Progenitor cell of endocrine pancreas (in vitro differentiated cells): Measurements from ENCODE around the gene NCEH1. TPM values are rescaled to one million over a fixed set of nuclear protein-coding genes. Genes with fewer than 3 reads are reported as not detected.

ENCODE experiments used
- DNase-seq: peaks from one replicate; pipeline ENCODE4 v3.0.0; 2021; ENCODE audit warnings: low spot score; ENCODE audit not compliant: unreplicated experiment
- H3K27ac Mint-ChIP-seq: 2 replicates; pipeline ENCODE4 v1.8.0; 2021; ENCODE audit warnings: mild to moderate bottlenecking, moderate library complexity, mixed read lengths
- H3K27me3 Mint-ChIP-seq: 2 replicates; pipeline ENCODE4 v1.8.0; 2021; ENCODE audit warnings: mixed read lengths
- H3K36me3 Mint-ChIP-seq: 2 replicates; pipeline ENCODE4 v1.8.0; 2022; ENCODE audit warnings: mixed read lengths; ENCODE audit not compliant: insufficient read depth
- H3K4me1 Mint-ChIP-seq: 2 replicates; pipeline ENCODE4 v1.8.0; 2021; ENCODE audit warnings: low read depth, mixed read lengths
- H3K4me3 Mint-ChIP-seq: 2 replicates; pipeline ENCODE4 v1.8.0; 2021; ENCODE audit warnings: low read depth, mild to moderate bottlenecking, moderate library complexity, mixed read lengths
- H3K9me3 Mint-ChIP-seq: 2 replicates; pipeline ENCODE4 v1.8.0; 2021; ENCODE audit warnings: low read depth, mixed read lengths
- total RNA-seq: library from RNA; stranded (reverse); gene quantifications from 2 replicates; pipeline ENCODE4 v1.2.1, GENCODE V29; 2021
- TF ChIP-seq, protein P1 (sequence below): fragments of 200-600 bp; sonication (generic); IDR thresholded peaks from one replicate; pipeline ENCODE4 v1.5.0; 2021; ENCODE audit warnings: antibody characterized with exemption, mild to moderate bottlenecking; ENCODE audit not compliant: unreplicated experiment

Gene NCEH1
- total RNA-seq, 1 donor from 2014 or later, result 2.5 TPM

DNA sequence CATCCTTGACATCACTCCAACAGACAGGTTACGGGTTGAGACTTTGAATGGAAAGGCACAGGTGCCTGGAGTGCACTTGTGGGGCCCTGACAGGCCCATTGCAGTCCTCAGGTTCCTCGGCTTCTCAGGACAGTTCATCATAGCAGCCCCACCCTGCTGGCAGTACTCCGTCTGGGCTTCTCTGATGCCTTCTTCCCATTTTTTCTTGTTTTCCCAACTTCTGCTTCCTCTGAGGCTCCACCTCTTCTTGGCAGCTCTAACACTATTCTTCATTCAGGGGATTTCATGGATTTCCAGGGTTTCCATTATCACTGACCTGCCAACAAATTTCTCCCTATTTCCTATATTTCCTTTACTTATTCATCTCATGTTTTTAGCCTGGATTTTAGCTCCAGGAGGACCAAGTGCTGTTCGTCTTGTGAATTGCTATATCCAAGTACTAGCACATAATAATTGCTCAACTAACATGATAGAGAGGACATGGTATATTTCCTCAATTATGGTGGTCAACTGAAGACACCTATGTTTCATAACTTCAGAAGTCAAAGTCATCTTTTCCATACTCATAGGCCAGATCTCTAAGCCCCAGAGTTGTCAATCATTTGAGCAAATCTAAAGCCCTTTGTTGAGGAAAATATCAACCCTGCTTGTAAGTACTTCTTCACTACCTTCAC, 16.2 kb downstream of the NCEH1 start:
- no peak for DNase-seq
- no peaks in the 10 kb centered on the region for H3K27me3 Mint-ChIP-seq
- TF ChIP-seq, protein P1, sequence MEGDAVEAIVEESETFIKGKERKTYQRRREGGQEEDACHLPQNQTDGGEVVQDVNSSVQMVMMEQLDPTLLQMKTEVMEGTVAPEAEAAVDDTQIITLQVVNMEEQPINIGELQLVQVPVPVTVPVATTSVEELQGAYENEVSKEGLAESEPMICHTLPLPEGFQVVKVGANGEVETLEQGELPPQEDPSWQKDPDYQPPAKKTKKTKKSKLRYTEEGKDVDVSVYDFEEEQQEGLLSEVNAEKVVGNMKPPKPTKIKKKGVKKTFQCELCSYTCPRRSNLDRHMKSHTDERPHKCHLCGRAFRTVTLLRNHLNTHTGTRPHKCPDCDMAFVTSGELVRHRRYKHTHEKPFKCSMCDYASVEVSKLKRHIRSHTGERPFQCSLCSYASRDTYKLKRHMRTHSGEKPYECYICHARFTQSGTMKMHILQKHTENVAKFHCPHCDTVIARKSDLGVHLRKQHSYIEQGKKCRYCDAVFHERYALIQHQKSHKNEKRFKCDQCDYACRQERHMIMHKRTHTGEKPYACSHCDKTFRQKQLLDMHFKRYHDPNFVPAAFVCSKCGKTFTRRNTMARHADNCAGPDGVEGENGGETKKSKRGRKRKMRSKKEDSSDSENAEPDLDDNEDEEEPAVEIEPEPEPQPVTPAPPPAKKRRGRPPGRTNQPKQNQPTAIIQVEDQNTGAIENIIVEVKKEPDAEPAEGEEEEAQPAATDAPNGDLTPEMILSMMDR, result no peak
- H3K36me3 Mint-ChIP-seq, result no peaks in the 10 kb centered on the region
- H3K9me3 Mint-ChIP-seq, result no peaks in the 10 kb centered on the region
- no peak overlapping the region for H3K27ac Mint-ChIP-seq
- H3K4me1 Mint-ChIP-seq, result peaks cover 12% of the 10 kb centered on the region
- no peak overlapping the region for H3K4me3 Mint-ChIP-seq

DNA sequence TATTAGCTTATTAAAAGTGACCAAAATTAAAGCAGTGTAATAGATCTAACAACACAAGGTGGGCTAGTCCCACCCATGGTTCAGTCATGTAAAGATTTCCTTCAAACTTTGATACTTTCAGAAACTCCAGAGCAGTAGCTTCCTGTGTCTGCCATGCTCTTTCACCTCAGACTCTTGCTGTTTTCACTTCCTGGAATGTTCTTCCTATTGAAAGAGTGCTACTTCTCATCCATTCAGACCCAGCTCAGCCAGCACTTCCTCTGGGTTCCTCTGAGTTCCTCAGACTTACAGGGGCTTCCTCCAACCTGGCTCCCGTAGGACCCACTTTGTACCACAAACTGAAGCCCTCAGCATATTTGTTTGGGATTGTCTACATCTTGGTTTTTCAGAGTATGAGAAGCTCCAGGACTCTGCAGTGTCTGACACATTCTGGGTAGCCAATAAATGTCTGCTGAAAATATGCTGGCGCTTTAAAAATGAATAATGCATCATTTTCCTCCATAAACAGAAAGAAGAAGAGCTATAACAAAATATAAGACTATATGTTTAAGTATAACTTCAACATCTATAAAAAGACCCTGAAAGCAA, 18.0 kb downstream of the NCEH1 start:
- H3K27me3 Mint-ChIP-seq, result no peaks in the 10 kb centered on the region
- no peak for DNase-seq
- no peak overlapping the region for H3K27ac Mint-ChIP-seq
- no peak overlapping the region for H3K4me3 Mint-ChIP-seq
- H3K4me1 Mint-ChIP-seq, result peaks cover 12% of the 10 kb centered on the region
- TF ChIP-seq, protein P1, result no peak
- no peaks in the 10 kb centered on the region for H3K9me3 Mint-ChIP-seq
- no peaks in the 10 kb centered on the region for H3K36me3 Mint-ChIP-seq

DNA sequence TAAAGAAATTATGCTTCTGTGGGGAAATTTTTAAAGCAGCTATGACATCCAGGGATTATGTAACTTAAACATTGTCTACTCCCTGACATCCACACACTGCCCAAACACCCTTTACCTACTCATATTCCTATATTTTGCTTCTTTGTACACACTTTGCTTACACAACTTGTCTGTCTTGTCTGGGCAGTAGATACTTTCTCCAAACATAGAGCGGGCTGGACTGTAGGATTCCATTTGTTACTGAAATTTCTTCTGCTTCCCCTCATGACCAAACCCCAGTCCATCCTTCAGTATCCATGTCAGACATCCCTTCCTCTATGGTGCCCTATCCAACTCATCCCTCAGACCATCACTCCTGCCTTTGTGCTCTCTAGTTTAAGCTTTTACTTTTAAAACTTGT, 19.9 kb downstream of the NCEH1 start:
- DNase-seq, result no peak
- no peaks in the 10 kb centered on the region for H3K27me3 Mint-ChIP-seq
- H3K4me1 Mint-ChIP-seq, result peaks cover 8% of the 10 kb centered on the region
- no peaks in the 10 kb centered on the region for H3K36me3 Mint-ChIP-seq
- TF ChIP-seq, protein P1, result no peak
- peak overlapping the region; percentile 30 for H3K27ac Mint-ChIP-seq
- no peak overlapping the region for H3K4me3 Mint-ChIP-seq
- no peaks in the 10 kb centered on the region for H3K9me3 Mint-ChIP-seq

DNA sequence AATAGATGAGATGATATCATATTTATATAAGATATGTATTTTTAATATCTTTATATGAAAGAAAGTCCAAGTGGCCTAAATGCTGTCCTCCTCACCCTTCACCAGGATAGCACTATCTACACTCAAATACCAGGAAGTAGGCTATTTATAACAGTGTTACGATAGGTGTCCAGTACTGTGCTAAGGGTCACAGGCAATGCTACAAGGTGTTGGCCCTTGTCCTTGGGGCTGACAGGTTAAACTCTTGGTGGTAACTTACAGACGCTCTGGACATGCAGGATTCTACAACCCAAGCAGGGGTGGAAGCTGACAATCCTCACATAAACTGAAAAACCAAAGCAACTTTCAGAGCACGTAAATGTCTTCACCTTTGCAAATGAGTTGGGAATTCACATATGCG, 22.3 kb downstream of the NCEH1 start:
- H3K36me3 Mint-ChIP-seq, result no peaks in the 10 kb centered on the region
- TF ChIP-seq, protein P1, result no peak
- peaks cover 8% of the 10 kb centered on the region for H3K4me1 Mint-ChIP-seq
- H3K9me3 Mint-ChIP-seq, result no peaks in the 10 kb centered on the region
- no peak overlapping the region for H3K27ac Mint-ChIP-seq
- H3K27me3 Mint-ChIP-seq, result no peaks in the 10 kb centered on the region
- no peak for DNase-seq
- no peak overlapping the region for H3K4me3 Mint-ChIP-seq

DNA sequence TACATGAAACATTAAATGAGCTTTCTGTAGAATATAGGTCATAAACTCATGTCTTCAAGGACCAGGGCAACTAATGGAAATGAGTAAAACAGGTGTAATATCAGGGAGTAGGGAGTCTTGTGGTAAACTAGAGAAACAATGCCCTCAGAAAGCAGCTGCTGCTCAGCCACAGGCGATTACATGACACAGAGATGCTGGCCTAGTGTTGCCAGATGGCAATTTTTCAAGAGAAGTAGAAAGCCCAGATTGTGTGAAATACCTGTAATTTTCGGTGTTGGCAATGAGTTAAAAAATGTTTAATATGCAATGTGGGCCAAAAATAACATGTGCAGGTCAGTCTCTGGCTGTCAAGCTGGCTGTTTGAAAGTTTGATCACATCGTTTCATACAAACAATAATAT, 23.4 kb downstream of the NCEH1 start:
- Mint-ChIP-seq H3K4me3 (no peak overlapping the region), H3K9me3 (no peaks in the 10 kb centered on the region), H3K27ac (no peak overlapping the region), H3K36me3 (no peaks in the 10 kb centered on the region), H3K4me1 (peaks cover 8% of the 10 kb centered on the region), H3K27me3 (no peaks in the 10 kb centered on the region)
- DNase-seq, result no peak
- TF ChIP-seq, protein P1, result no peak
